T-cell (primary cell): ENCODE measurements around the gene SMOC1. TPM values are rescaled to one million over a fixed set of nuclear protein-coding genes. Genes with fewer than 3 reads are reported as not detected.

Source experiments
- ATAC-seq, 4 experiments: fragments of 200-7000 bp in 3 of 4; fragments of 150-1000 bp in 1 of 4; cut with Tn5 transposase; replicated peaks in 1 of 4; 1 replicate in 3 of 4; 2 replicates in 1 of 4; pipeline ENCODE4 v1.10.0; 2021; ENCODE audit warnings: moderate library complexity in 3 of 4, mild to moderate bottlenecking in 2 of 4, moderate number of reproducible peaks in 1 of 4
- CTCF ChIA-PET, 2 donors: fragments of 300-600 bp; sonication (Branson Sonifier 250); formaldehyde crosslinking; loops; one replicate each; lab custom pipeline; 2022; ENCODE audit warnings: antibody characterized with exemption in 2 of 2; lab: Charles Lee
- POLR2A ChIA-PET, 2 donors: fragments of 300-600 bp; sonication (Branson Sonifier 250); formaldehyde crosslinking; loops; one replicate each; lab custom pipeline; 2022; ENCODE audit warnings: antibody characterized with exemption in 2 of 2; lab: Charles Lee
- DNase-seq, 35 experiments: peaks; one replicate each; pipeline versions ENCODE4 v3.0.0 to v3.0.0-alpha.2; 2013 to 2023
- H3K27ac ChIP-seq: one replicate; pipeline ENCODE4 v1.5.1; 2013; ENCODE audit warnings: low read length
- H3K27me3 ChIP-seq, 2 experiments: replicated peaks in 1 of 2; 1 replicate in 1 of 2; 2 replicates in 1 of 2; pipeline versions ENCODE4 v1.6.1 to v1.7.0; 2013; ENCODE audit warnings: low read length in 1 of 2, mixed read lengths in 1 of 2; ENCODE audit not compliant: control insufficient read depth in 2 of 2, insufficient read depth in 2 of 2; ENCODE audit errors: extremely low read depth in 1 of 2
- H3K36me3 ChIP-seq, 2 donors: 1 replicate in 1 of 2; 2 replicates in 1 of 2; pipeline versions ENCODE4 v1.6.1 to v1.7.0; 2013; ENCODE audit warnings: low read length in 1 of 2; ENCODE audit not compliant: control insufficient read depth in 2 of 2, insufficient read depth in 1 of 2; ENCODE audit errors: extremely low read depth in 1 of 2
- H3K4me1 ChIP-seq, 2 experiments: 1 replicate in 1 of 2; 2 replicates in 1 of 2; pipeline versions ENCODE4 v1.6.1 to v1.7.0; 2013; ENCODE audit warnings: low read length in 2 of 2, mixed read lengths in 1 of 2; ENCODE audit not compliant: insufficient read depth in 2 of 2, control insufficient read depth in 1 of 2; ENCODE audit errors: extremely low read depth in 1 of 2
- H3K4me3 ChIP-seq, 2 donors: 1 replicate in 1 of 2; 2 replicates in 1 of 2; pipeline versions ENCODE4 v1.5.1 to v1.7.0; 2013; ENCODE audit warnings: mild to moderate bottlenecking in 2 of 2, low read length in 1 of 2, moderate library complexity in 1 of 2; ENCODE audit not compliant: control insufficient read depth in 1 of 2; ENCODE audit errors: extremely low read depth in 1 of 2
- H3K9me3 ChIP-seq: 2 replicates; pipeline ENCODE4 v1.7.0; 2013
- H3K27ac Mint-ChIP-seq, 2 donors: one replicate each; pipeline ENCODE4 v1.8.0; 2020 to 2021; ENCODE audit warnings: mild to moderate bottlenecking in 2 of 2, mixed read lengths in 2 of 2
- H3K27me3 Mint-ChIP-seq, 2 donors: one replicate each; pipeline ENCODE4 v1.8.0; 2021 to 2022; ENCODE audit warnings: mixed read lengths in 2 of 2
- H3K36me3 Mint-ChIP-seq: one replicate; pipeline ENCODE4 v1.8.0; 2021; ENCODE audit warnings: mixed read lengths
- H3K4me1 Mint-ChIP-seq, 3 donors: one replicate each; pipeline ENCODE4 v1.8.0; 2020 to 2022; ENCODE audit warnings: mixed read lengths in 3 of 3, mild to moderate bottlenecking in 1 of 3
- H3K4me3 Mint-ChIP-seq, 3 donors: one replicate each; pipeline ENCODE4 v1.8.0; 2020 to 2022; ENCODE audit warnings: mild to moderate bottlenecking in 3 of 3, mixed read lengths in 3 of 3, moderate library complexity in 3 of 3
- H3K9me3 Mint-ChIP-seq, 3 donors: one replicate each; pipeline ENCODE4 v1.8.0; 2020 to 2022; ENCODE audit warnings: mixed read lengths in 3 of 3
- WGBS: methylation state at CpG from one replicate; pipeline ENCODE4 v1.1.5; 2013; ENCODE audit warnings: missing lambda C conversion rate; ENCODE audit not compliant: insufficient coverage; 5-methylcytosine and 5-hydroxymethylcytosine counted together
- total RNA-seq, 35 experiments: library from RNA in 6 of 35; stranded (reverse) in 6 of 35; fragments of 120-200 nt in 1 of 35; gene quantifications; one replicate each; pipeline versions ENCODE4 v1.2.1 to v1.2.4 and lab custom pipeline; 2013 to 2026

The SMOC1 gene
- total RNA-seq, 5 donors from 2014 or later (not counting 1 experiment from before 2014, with no cell fraction given) = not detected

- Histone ChIP-seq H3K27ac (no peak overlapping the region), H3K4me1 (no peaks in the 10 kb centered on the region), H3K27me3 (peaks cover 0 to 13% of the 10 kb centered on the region in 2 experiments), H3K9me3 (no peaks in the 10 kb centered on the region), H3K4me3 (no peak overlapping the region), H3K36me3 (no peaks in the 10 kb centered on the region)
- Mint-ChIP-seq H3K27me3 (peaks cover 29 to 32% of the 10 kb centered on the region in 2 donors), H3K27ac (no peak overlapping the region), H3K4me1 (no peaks in the 10 kb centered on the region), H3K36me3 (no peaks in the 10 kb centered on the region), H3K9me3 (peaks cover 0 to 3% (median 1%) of the 10 kb centered on the region in 3 donors), H3K4me3 (no peak overlapping the region)
- ChIA-PET CTCF (no interaction called here), POLR2A (no interaction called here)
- 50% methylated on average over 2 of the region's 7 CpGs for WGBS
- no peak for DNase-seq
- ATAC-seq = no peak
Observed at GRCh38 chr14:69986336-69986735, 107.1 kb downstream of the SMOC1 start.

GRCh38 chr14:69987406-69988121 is 108.3 kb downstream of the SMOC1 start:
- ChIA-PET CTCF (no interaction called here), POLR2A (no interaction called here)
- DNase-seq (no peak), ATAC-seq (no peak)
- no peak overlapping the region for H3K27ac Mint-ChIP-seq
- WGBS = 75% methylated on average over 10 of the region's 13 CpGs
- no peak overlapping the region for H3K27ac ChIP-seq
- no peak overlapping the region for H3K4me3 Mint-ChIP-seq
- H3K9me3 ChIP-seq = no peaks in the 10 kb centered on the region
- H3K27me3 Mint-ChIP-seq = peaks cover 28 to 29% of the 10 kb centered on the region in 2 donors
- no peaks in the 10 kb centered on the region for H3K36me3 Mint-ChIP-seq
- no peaks in the 10 kb centered on the region for H3K4me1 Mint-ChIP-seq
- H3K9me3 Mint-ChIP-seq = peaks cover 0 to 3% (median 1%) of the 10 kb centered on the region in 3 donors
- no peak overlapping the region for H3K4me3 ChIP-seq
- H3K4me1 ChIP-seq = no peaks in the 10 kb centered on the region
- H3K27me3 ChIP-seq = peaks cover 0 to 9% of the 10 kb centered on the region in 2 experiments
- H3K36me3 ChIP-seq = no peaks in the 10 kb centered on the region

GRCh38 chr14:69988979-69989378 is 109.8 kb downstream of the SMOC1 start:
- no peaks in the 10 kb centered on the region for H3K4me1 Mint-ChIP-seq
- POLR2A ChIA-PET = no interaction called here
- Histone ChIP-seq H3K27me3 (peaks cover 0 to 7% of the 10 kb centered on the region in 2 experiments), H3K36me3 (no peaks in the 10 kb centered on the region), H3K9me3 (no peaks in the 10 kb centered on the region), H3K27ac (no peak overlapping the region), H3K4me3 (no peak overlapping the region), H3K4me1 (no peaks in the 10 kb centered on the region)
- H3K36me3 Mint-ChIP-seq = no peaks in the 10 kb centered on the region
- DNase-seq (no peak), ATAC-seq (no peak)
- peaks cover 0 to 3% (median 1%) of the 10 kb centered on the region in 3 donors for H3K9me3 Mint-ChIP-seq
- CTCF ChIA-PET = interaction anchor here in 1 of 2 donors (0.5 kb wide), 1 partner anchor 38 kb away, joined by 3 read pairs; no protein-coding TSS in a partner anchor
- peaks cover 24 to 28% of the 10 kb centered on the region in 2 donors for H3K27me3 Mint-ChIP-seq
- no peak overlapping the region for H3K4me3 Mint-ChIP-seq
- H3K27ac Mint-ChIP-seq = no peak overlapping the region

GRCh38 chr14:69989622-69990021 is 110.4 kb downstream of the SMOC1 start:
- Histone ChIP-seq H3K27ac (no peak overlapping the region), H3K4me1 (no peaks in the 10 kb centered on the region), H3K4me3 (no peak overlapping the region), H3K27me3 (peaks cover 0 to 9% of the 10 kb centered on the region in 2 experiments), H3K9me3 (no peaks in the 10 kb centered on the region), H3K36me3 (no peaks in the 10 kb centered on the region)
- H3K27ac Mint-ChIP-seq = no peak overlapping the region
- no peaks in the 10 kb centered on the region for H3K4me1 Mint-ChIP-seq
- DNase-seq = no peak
- ChIA-PET POLR2A (no interaction called here), CTCF (no interaction called here)
- H3K9me3 Mint-ChIP-seq = peaks cover 0 to 3% (median 1%) of the 10 kb centered on the region in 3 donors
- no peak for ATAC-seq
- 60% methylated on average over 1 of the region's 3 CpGs for WGBS
- peaks cover 25 to 28% of the 10 kb centered on the region in 2 donors for H3K27me3 Mint-ChIP-seq
- no peaks in the 10 kb centered on the region for H3K36me3 Mint-ChIP-seq
- H3K4me3 Mint-ChIP-seq = no peak overlapping the region

DNA sequence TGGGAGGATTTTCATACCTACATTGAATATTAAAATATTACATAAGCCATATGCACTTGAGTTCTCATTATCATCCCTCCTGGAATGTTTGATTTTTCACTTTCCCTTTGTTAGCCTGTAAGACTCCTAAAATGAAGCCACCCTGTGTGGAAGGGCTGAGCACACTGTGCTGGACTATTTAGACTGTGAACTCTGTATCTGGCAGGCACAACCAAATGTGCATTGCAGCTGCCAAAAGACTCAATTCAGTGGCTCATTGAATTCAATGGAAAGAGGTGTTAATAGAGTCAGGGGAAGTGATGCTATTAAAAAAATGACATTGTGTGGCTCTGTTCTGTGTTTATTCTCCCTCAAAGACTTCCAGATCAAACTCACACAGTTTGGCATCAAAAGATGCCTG is 111.1 kb downstream of the SMOC1 start:
- Mint-ChIP-seq H3K9me3 (peaks cover 0 to 3% (median 1%) of the 10 kb centered on the region in 3 donors), H3K36me3 (no peaks in the 10 kb centered on the region)

GRCh38 chr14:69991422-69991821 is 112.2 kb downstream of the SMOC1 start:
- H3K4me1 ChIP-seq = no peaks in the 10 kb centered on the region
- peaks cover 27 to 33% of the 10 kb centered on the region in 2 donors for H3K27me3 Mint-ChIP-seq
- no peak for DNase-seq
- H3K27ac Mint-ChIP-seq = no peak overlapping the region
- no peak for ATAC-seq
- peaks cover 0 to 3% (median 1%) of the 10 kb centered on the region in 3 donors for H3K9me3 Mint-ChIP-seq
- H3K9me3 ChIP-seq = no peaks in the 10 kb centered on the region
- POLR2A ChIA-PET = no interaction called here
- no peaks in the 10 kb centered on the region for H3K36me3 Mint-ChIP-seq
- H3K27ac ChIP-seq = no peak overlapping the region
- no peaks in the 10 kb centered on the region for H3K36me3 ChIP-seq
- CTCF ChIA-PET = interaction anchor here in 1 of 2 donors (0.7 kb wide), 1 partner anchor 827 kb away, joined by 3 read pairs; no protein-coding TSS in a partner anchor
- no peak overlapping the region for H3K4me3 Mint-ChIP-seq
- H3K4me1 Mint-ChIP-seq = no peaks in the 10 kb centered on the region
- H3K27me3 ChIP-seq = peaks cover 0 to 9% of the 10 kb centered on the region in 2 experiments
- H3K4me3 ChIP-seq = no peak overlapping the region

More for the DNA sequence above, 111.1 kb downstream of the SMOC1 start:
- Histone ChIP-seq H3K9me3 (no peaks in the 10 kb centered on the region), H3K27ac (no peak overlapping the region), H3K4me3 (no peak overlapping the region), H3K27me3 (peaks cover 0 to 9% of the 10 kb centered on the region in 2 experiments), H3K36me3 (no peaks in the 10 kb centered on the region), H3K4me1 (no peaks in the 10 kb centered on the region)
- ChIA-PET CTCF (no interaction called here), POLR2A (no interaction called here)
- no peaks in the 10 kb centered on the region for H3K4me1 Mint-ChIP-seq
- no peak for ATAC-seq
- no peak for DNase-seq
- peaks cover 27 to 35% of the 10 kb centered on the region in 2 donors for H3K27me3 Mint-ChIP-seq
- no peak overlapping the region for H3K4me3 Mint-ChIP-seq
- no peak overlapping the region for H3K27ac Mint-ChIP-seq
